ENCODE measurements around the gene MCM7.

Gene MCM7

DNA sequence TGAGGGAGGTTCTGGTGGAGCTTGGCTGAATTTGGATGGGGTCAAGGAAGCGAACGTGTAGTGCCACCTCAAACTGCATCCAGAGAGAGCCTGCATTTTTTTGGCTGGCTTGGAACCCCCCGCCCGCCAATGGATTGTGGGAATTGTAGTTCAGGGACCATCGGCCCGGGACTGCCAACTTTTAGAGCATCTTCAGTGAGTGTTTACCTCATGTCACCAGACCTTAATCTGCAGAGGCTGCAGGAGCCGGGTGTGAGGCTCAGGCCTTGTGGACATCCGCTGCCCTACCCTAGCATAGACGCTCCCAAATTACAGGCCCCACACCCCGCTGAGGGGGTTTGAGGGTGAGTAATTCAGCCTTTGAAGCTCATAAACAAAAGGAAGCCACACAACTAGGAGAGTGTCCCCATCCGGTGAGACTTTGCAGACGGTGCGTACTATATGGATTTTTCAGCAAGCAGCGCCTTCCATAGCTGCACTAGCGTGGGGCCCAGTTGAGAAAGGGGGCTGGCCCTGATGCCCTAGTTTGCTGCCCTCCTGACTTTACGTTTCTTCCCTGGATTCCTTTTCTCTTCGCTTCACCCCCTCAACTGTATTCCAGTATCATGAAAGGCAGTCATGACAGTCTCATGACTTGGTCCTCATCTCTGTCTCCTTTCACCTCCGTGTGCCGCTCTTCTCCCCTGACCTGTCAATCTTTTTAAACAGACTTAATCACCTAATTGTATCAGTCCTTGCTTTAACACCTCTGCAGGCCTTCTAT is 19.0 kb upstream of the MCM7 start:
- H3K27me3 ChIP-seq, result no peaks in the 10 kb centered on the region
- peak overlapping the region; percentile 83 to 84 for H3K27ac ChIP-seq
- no peaks in the 10 kb centered on the region for H3K9me3 ChIP-seq
- TF ChIP-seq, protein P1, sequence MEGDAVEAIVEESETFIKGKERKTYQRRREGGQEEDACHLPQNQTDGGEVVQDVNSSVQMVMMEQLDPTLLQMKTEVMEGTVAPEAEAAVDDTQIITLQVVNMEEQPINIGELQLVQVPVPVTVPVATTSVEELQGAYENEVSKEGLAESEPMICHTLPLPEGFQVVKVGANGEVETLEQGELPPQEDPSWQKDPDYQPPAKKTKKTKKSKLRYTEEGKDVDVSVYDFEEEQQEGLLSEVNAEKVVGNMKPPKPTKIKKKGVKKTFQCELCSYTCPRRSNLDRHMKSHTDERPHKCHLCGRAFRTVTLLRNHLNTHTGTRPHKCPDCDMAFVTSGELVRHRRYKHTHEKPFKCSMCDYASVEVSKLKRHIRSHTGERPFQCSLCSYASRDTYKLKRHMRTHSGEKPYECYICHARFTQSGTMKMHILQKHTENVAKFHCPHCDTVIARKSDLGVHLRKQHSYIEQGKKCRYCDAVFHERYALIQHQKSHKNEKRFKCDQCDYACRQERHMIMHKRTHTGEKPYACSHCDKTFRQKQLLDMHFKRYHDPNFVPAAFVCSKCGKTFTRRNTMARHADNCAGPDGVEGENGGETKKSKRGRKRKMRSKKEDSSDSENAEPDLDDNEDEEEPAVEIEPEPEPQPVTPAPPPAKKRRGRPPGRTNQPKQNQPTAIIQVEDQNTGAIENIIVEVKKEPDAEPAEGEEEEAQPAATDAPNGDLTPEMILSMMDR (IDR thresholded peaks at IDR 0.05), result no peak
- H3K4me1 ChIP-seq, result peaks cover 0 to 27% (median 16%) of the 10 kb centered on the region in 4 donors
- peaks cover 0 to 31% (median 4%) of the 10 kb centered on the region in 3 donors for H3K36me3 ChIP-seq
- DNase-seq, result peak; percentile 78 to 83
- peak overlapping the region; percentile 67 to 72 for H3K4me3 ChIP-seq
- intact Hi-C loops (cut with DNase I; ENCODE audit: low total_unique reads), result no loop called here

DNA sequence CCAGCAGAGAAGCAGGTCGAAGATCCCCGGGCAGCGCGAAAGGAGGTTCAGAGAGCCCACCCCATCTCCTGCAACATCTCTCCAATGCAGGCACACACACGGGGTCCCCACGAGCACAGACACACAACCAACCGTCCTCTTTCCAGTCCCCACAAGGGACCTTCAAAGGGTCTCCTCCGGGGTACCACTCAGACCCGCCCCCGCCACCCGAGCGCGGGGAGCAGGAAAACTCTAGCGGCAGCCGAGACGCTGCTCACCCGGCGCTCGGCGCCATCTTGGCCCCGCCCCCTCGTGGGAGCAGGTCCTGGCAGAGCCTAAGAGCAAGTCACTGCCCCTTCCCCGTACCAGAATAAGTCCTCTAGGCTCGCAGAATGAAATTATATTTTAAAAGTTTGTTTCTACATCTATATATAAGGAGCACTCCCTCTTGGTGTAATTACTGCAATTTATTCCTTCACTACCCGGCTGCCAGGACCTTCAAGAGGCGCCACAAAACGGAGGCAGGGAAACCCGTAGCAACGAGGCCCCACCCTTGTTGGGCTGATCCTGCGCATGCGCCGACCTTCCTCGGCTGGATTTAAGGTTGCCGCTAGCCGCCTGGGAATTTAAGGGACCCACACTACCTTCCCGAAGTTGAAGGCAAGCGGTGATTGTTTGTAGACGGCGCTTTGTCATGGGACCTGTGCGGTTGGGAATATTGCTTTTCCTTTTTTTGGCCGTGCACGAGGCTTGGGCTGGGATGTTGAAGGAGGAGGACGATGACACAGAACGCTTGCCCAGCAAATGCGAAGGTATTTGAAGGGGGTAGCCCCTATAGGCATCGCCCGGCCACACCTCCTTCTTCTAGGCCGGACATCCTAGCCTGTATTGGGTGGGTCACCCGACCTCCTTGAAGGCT is 18.1 kb upstream of the MCM7 start, which contains the start of the genes CNPY4 and TAF6:
Gene CNPY4 (plus strand): TSS at position 563 of the 898 bp plus-strand sequence. CDS start 111 bp downstream, at position 674.
Gene TAF6 (minus strand): TSS at position 287 of the 898 bp plus-strand sequence. CDS start 5,149 bp downstream, outside the sequence.
- intact Hi-C loops (cut with DNase I; ENCODE audit: low total_unique reads), result no loop called here
- peaks cover 0 to 30% (median 4%) of the 10 kb centered on the region in 3 donors for H3K36me3 ChIP-seq

DNA sequence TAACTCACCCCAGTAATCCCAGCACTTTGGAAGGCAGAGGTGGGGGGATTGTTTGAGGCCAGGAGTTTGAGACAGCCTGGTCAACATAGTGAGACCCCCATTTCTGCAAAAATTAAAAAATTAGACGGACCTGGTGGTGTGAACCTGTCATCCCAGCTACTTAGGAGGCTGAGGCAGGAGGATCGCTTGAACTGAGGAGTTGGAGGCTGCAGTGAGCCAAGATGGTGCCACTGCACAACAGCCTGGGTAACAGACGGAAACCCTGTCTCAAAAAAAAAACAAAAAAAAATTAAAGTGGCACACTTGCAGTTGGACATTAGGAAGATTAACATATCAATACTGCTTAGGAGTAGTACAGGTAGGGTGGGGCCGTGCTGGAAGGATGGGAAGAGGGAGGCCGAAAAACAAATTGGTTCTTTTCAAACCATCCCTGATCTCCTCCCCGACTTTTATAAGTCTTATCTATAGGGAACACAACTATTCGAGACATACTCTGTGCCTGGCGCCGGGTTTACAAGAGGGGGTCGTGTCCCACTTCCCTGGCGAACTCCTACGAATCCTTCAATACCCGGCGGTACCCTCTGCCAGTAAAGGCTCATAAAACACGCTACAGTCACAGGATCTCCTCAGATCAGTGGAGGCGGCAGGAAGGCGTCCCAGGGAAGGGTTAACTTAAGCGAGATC is 17.3 kb upstream of the MCM7 start:
- DNase-seq, result no peak
- intact Hi-C loops (cut with DNase I; ENCODE audit: low total_unique reads), result no loop called here
- Histone ChIP-seq H3K4me3 (peak overlapping the region; percentile 67 to 72), H3K9me3 (no peaks in the 10 kb centered on the region), H3K36me3 (peaks cover 6 to 31% (median 6%) of the 10 kb centered on the region in 3 donors), H3K27me3 (no peaks in the 10 kb centered on the region), H3K27ac (peak overlapping the region; percentile 83 to 84), H3K4me1 (peaks cover 0 to 27% (median 16%) of the 10 kb centered on the region in 4 donors)
- TF ChIP-seq, protein P1 (IDR thresholded peaks at IDR 0.05), result no peak

More for the DNA sequence above, 18.1 kb upstream of the MCM7 start, which contains the start of the genes CNPY4 and TAF6:
- no peaks in the 10 kb centered on the region for H3K27me3 ChIP-seq
- DNase-seq, result peak; percentile 94 to 97
- peak within 1 kb of the TSS; percentile 83 to 84 for H3K27ac ChIP-seq
- H3K4me3 ChIP-seq, result peak within 1 kb of the TSS; percentile 67 to 72
- TF ChIP-seq, protein P1 (IDR thresholded peaks at IDR 0.05), result peak in 1 of 2 experiments; percentile 30
- H3K9me3 ChIP-seq, result no peaks in the 10 kb centered on the region
- H3K4me1 ChIP-seq, result peaks cover 0 to 27% (median 16%) of the 10 kb centered on the region in 4 donors

DNA sequence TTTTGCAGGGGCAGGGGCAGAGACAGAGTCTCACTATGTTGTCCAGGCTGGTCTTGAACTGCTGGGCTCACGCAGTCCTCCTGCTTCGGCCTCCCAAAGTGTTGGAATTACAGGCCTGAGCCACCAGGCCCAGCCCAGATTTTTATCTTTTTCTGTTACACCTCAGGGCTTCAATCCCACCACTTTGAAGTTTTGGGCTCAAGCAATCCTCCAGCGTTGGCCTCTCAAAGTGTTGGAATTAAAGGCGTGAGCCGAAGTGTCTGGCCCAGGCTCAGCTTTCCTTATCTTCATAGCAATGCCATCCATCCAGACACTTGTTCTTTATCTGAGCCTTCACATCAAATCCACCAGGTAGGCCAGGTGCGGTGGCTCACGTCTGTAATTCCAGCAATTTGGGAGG is 13.8 kb upstream of the MCM7 start:
- peaks cover 22 to 50% (median 39%) of the 10 kb centered on the region in 3 donors for H3K36me3 ChIP-seq
- H3K4me1 ChIP-seq, result peaks cover 0 to 13% (median 8%) of the 10 kb centered on the region in 4 donors
- DNase-seq, result no peak
- no peak overlapping the region for H3K4me3 ChIP-seq
- H3K27ac ChIP-seq, result no peak overlapping the region
- no peaks in the 10 kb centered on the region for H3K9me3 ChIP-seq
- TF ChIP-seq, protein P1 (IDR thresholded peaks at IDR 0.05), result no peak
- no peaks in the 10 kb centered on the region for H3K27me3 ChIP-seq
- intact Hi-C loops (cut with DNase I; ENCODE audit: low total_unique reads), result no loop called here

DNA sequence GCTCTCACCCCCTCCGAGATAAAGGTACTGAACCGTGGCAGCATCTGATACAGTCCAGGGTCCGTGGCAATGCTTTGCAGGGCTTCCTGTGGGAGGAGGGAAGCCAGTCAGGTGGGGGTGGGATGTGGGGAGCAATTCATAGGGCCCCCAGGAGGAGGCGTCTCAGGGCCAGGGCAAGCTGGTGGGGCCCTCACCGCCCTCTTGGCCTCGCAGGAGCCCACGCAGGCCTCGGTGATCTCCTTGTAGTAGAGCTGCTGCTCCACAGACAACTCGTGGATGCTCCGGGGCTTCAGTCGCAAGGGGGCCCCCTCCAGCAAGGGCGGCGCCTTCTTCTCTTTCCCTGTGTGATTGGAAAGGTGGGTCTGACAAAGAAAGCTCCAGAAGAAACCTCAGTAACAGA is 10.7 kb upstream of the MCM7 start:
- Histone ChIP-seq H3K4me1 (no peaks in the 10 kb centered on the region), H3K36me3 (peaks cover 27 to 81% (median 58%) of the 10 kb centered on the region in 3 donors), H3K4me3 (no peak overlapping the region), H3K27ac (no peak overlapping the region), H3K9me3 (no peaks in the 10 kb centered on the region), H3K27me3 (no peaks in the 10 kb centered on the region)
- TF ChIP-seq, protein P1 (IDR thresholded peaks at IDR 0.05), result no peak
- intact Hi-C loops (cut with DNase I; ENCODE audit: low total_unique reads), result no loop called here
- DNase-seq, result no peak
